HepG2 (cell line): ENCODE measurements around the gene ACTN4. TPM values are rescaled to one million over a fixed set of nuclear protein-coding genes. Genes with fewer than 3 reads are reported as not detected.

Source experiments
- ATAC-seq: fragments of 200-7000 bp; cut with Tn5 transposase; 3 replicates; pipeline ENCODE4 v1.9.1; 2020; ENCODE audit warnings: mild to moderate bottlenecking, moderate library complexity
- BruUV-seq: library from RNA; stranded (reverse); fragments of 400-500 nt; replicated peaks from 2 replicates; lab custom pipeline; 2021; lab: Mats Ljungman, UMichigan
- CTCF ChIA-PET: fragments of 300-600 bp; formaldehyde crosslinking; extraction: SDS; loops from one replicate; lab custom pipeline; 2021; ENCODE audit warnings: low total read pairs, inconsistent platforms, low intra/inter-chr PET ratio; lab: Yijun Ruan, JAX
- POLR2A ChIA-PET: fragments of 350-600 bp; sonication (Branson Sonifier 250); formaldehyde crosslinking; loops from one replicate; lab custom pipeline; 2020; ENCODE audit warnings: antibody characterized with exemption, inconsistent platforms; lab: Yijun Ruan, JAX
- DNase-seq: peaks from one replicate; pipeline ENCODE4 v3.0.0-alpha.2; 2015; ENCODE audit warnings: low spot score
- FAIRE-seq: peaks from 3 replicates; lab custom pipeline; 2011; peaks lifted over from hg19 to GRCh38; lab: Jason Lieb, UNC
- H2AFZ ChIP-seq: one replicate; pipeline ENCODE4 v1.6.1; 2011; ENCODE audit warnings: low read length, inconsistent platforms
- H3K27ac ChIP-seq: fragments of 300-600 bp; 3 replicates; pipeline ENCODE4 v1.8.0; 2011; ENCODE audit warnings: mixed run types, mild to moderate bottlenecking, mixed read lengths, low read length, inconsistent platforms; ENCODE audit not compliant: insufficient read depth; ENCODE audit errors: extremely low read length
- H3K27me3 ChIP-seq, 2 experiments: fragments of 200-600 bp in 1 of 2; 2 replicates in 1 of 2; 3 replicates in 1 of 2; pipeline versions ENCODE4 v1.6.0 to v1.8.0; 2011; ENCODE audit warnings: low read length in 2 of 2, mild to moderate bottlenecking in 2 of 2, moderate library complexity in 2 of 2, inconsistent platforms in 1 of 2; ENCODE audit not compliant: insufficient read depth in 2 of 2, control insufficient read depth in 1 of 2
- H3K36me3 ChIP-seq, 2 experiments: fragments of 200-600 bp in 1 of 2; replicated peaks in 1 of 2; 2 replicates in 1 of 2; 3 replicates in 1 of 2; pipeline versions ENCODE4 v1.5.1 to v1.8.0; 2011; ENCODE audit warnings: low read length in 2 of 2, inconsistent platforms in 1 of 2; ENCODE audit not compliant: insufficient read depth in 2 of 2, control insufficient read depth in 1 of 2
- H3K4me1 ChIP-seq: 2 replicates; pipeline ENCODE4 v1.5.1; 2012; ENCODE audit warnings: low read length, inconsistent platforms; ENCODE audit not compliant: insufficient read depth
- H3K4me2 ChIP-seq: 2 replicates; pipeline ENCODE4 v1.6.0; 2011; ENCODE audit warnings: low read depth, low read length, inconsistent platforms
- H3K4me3 ChIP-seq, 3 experiments: fragments of 200-600 bp in 1 of 3; sonication (generic), shearing (Covaris generic) in 1 of 3; replicated peaks in 1 of 3; 2 replicates each; pipeline ENCODE4 v1.5.1; 2011 to 2016; ENCODE audit warnings: low read length in 3 of 3, inconsistent platforms in 2 of 3, low read depth in 2 of 3, mild to moderate bottlenecking in 2 of 3, control low read depth in 1 of 3, mixed read lengths in 1 of 3; ENCODE audit not compliant: insufficient read depth in 1 of 3
- H3K79me2 ChIP-seq: one replicate; pipeline ENCODE4 v1.6.1; 2011; ENCODE audit warnings: low read length, inconsistent platforms; ENCODE audit not compliant: insufficient read depth
- H3K9ac ChIP-seq: 2 replicates; pipeline ENCODE4 v1.6.0; 2011; ENCODE audit warnings: mild to moderate bottlenecking, low read depth, low read length, inconsistent platforms; ENCODE audit not compliant: insufficient read depth
- H3K9me3 ChIP-seq: 2 replicates; pipeline ENCODE4 v1.5.1; 2012; ENCODE audit warnings: mild to moderate bottlenecking, low read length
- H4K20me1 ChIP-seq: 2 replicates; pipeline ENCODE4 v1.6.0; 2011; ENCODE audit warnings: inconsistent platforms, mild to moderate bottlenecking, low read length, moderate library complexity; ENCODE audit not compliant: insufficient read depth
- HBP1 ChIP-seq: IDR thresholded peaks from 2 replicates; pipeline ENCODE4 v1.6.1; 2016; ENCODE audit warnings: low read depth, control low read depth
- ZFP1 ChIP-seq: IDR thresholded peaks from 2 replicates; pipeline ENCODE4 v1.6.1; 2016
- ZNF407 ChIP-seq: sonication (generic); formaldehyde crosslinking; IDR thresholded peaks from one replicate; pipeline ENCODE4 v1.5.1; 2020; ENCODE audit warnings: mild to moderate bottlenecking, missing genetic modification reagents; ENCODE audit errors: not compliant biosample characterization
- WGBS: methylation state at CpG from one replicate; pipeline ENCODE4 v1.1.6; 2017; ENCODE audit warnings: low lambda C conversion rate; 5-methylcytosine and 5-hydroxymethylcytosine counted together
- in situ Hi-C: cut with HindIII; loops from 2 replicates; pipeline ENCODE4 v1.10.0; 2017; ENCODE audit warnings: low pct_unique_long_range_greater_than_20kb; ENCODE audit not compliant: extremely low pct_ligation_motif_present
- intact Hi-C: fragments of 100-400 bp; cut with micrococcal nuclease; formaldehyde crosslinking; loops from one replicate; pipeline ENCODE4 v1.10.0; 2022; ENCODE audit not compliant: unreplicated experiment
- polyA plus RNA-seq, 8 experiments: library from polyadenylated mRNA; depleted of rRNA in 3 of 8; stranded (reverse) in 7 of 8; unstranded in 1 of 8; fragments of >200 nt; fragmentation: Illumina TruSeq in 4 of 8; extraction: Trizol in 4 of 8; gene quantifications; 2 replicates each; pipeline versions ENCODE4 v1.2.1 to v1.2.3, GENCODE V29; 2011 to 2016; ENCODE audit warnings: low read depth in 4 of 8, missing spikeins in 1 of 8, mixed read lengths in 1 of 8; ENCODE audit not compliant: insufficient read depth in 1 of 8
- total RNA-seq, 5 experiments: library from RNA; depleted of rRNA; stranded (reverse); fragments of >200 nt; fragmentation: Illumina TruSeq; extraction: Trizol; gene quantifications; 2 replicates each; pipeline ENCODE4 v1.2.3, GENCODE V29; 2016; ENCODE audit warnings: low read depth in 1 of 5

Gene ACTN4
- total and polyA plus RNA-seq, 2 of the 13 experiments (the other 11 are each of a cell fraction or from before 2014, with no cell fraction given) = 171 to 192 TPM

DNA sequence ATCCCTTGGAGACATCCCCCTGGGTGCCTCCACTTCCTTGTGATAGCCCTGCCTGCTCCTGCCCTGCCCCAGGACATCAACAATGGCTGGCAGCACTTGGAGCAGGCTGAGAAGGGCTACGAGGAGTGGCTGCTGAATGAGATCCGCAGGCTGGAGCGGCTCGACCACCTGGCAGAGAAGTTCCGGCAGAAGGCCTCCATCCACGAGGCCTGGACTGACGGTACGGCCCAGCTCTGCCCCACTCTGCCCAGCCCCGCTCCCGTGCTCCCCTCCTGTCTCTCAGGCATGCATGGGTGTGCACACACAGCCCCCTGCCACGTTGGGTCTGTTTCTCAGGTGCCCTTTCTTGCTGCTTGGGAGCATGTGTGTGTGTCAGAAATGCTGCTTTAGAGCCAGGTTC is 70.4 kb downstream of the ACTN4 start:
- TF ChIP-seq HBP1 (CRISPR knock-in tag) = no peak
- TF ChIP-seq ZNF407 = no peak
- TF ChIP-seq ZFP1 = no peak
- Histone ChIP-seq H3K79me2 (no peaks in the 10 kb centered on the region), H3K9ac (no peak overlapping the region), H3K9me3 (no peaks in the 10 kb centered on the region), H3K27ac (no peak overlapping the region), H3K4me1 (peaks cover 44% of the 10 kb centered on the region), H3K27me3 (no peaks in the 10 kb centered on the region), H2AFZ (no peak overlapping the region), H3K36me3 (peaks cover 35 to 61% of the 10 kb centered on the region in 2 experiments; a peak in 4 of 5 replicates), H3K4me3 (no peak overlapping the region), H3K4me2 (no peak overlapping the region), H4K20me1 (no peaks in the 10 kb centered on the region)
- in situ Hi-C loops (no loop called here), intact Hi-C loops (no loop called here)
- no peak for FAIRE-seq
- ATAC-seq = no peak
- no peak for DNase-seq
- no TSS peak for BruUV-seq
- POLR2A ChIA-PET = interaction anchor here (1.2 kb wide), 1 partner anchor 71 kb away, joined by 4 read pairs; the partner anchor contains the start of gene ACTN4
- CTCF ChIA-PET = no interaction called here
- WGBS = 98% methylated on average over 10 of the region's 11 CpGs
